SK-N-SH (cell line): ENCODE measurements around the gene KIFC3. TPM values are rescaled to one million over a fixed set of nuclear protein-coding genes. Genes with fewer than 3 reads are reported as not detected.

Experiments
- CTCF ChIA-PET: fragments of 300-600, 350-600 bp; formaldehyde crosslinking; extraction: SDS; loops from one replicate; lab custom pipeline; 2021; lab: Yijun Ruan, JAX
- POLR2A ChIA-PET: fragments of 350-600 bp; sonication (Branson Sonifier 250); formaldehyde crosslinking; extraction: SDS; loops from one replicate; lab custom pipeline; 2020; ENCODE audit warnings: antibody characterized with exemption, inconsistent platforms; lab: Yijun Ruan, JAX
- DNase-seq: peaks from one replicate; pipeline ENCODE4 v3.0.0; 2012
- H2AFZ ChIP-seq: fragments of 200-600 bp; sonication (generic); 2 replicates; pipeline ENCODE4 v1.8.1; 2016; ENCODE audit warnings: antibody characterized with exemption, mild to moderate bottlenecking, low read depth
- H3F3A ChIP-seq: fragments of 200-600 bp; sonication (generic); replicated peaks from 2 replicates; pipeline ENCODE3; 2016; ENCODE audit warnings: antibody characterized with exemption, mild to moderate bottlenecking; ENCODE audit not compliant: insufficient read depth
- H3K27ac ChIP-seq, 2 experiments: fragments of 200-500 bp in 1 of 2; fragments of 200-600 bp in 1 of 2; sonication (Bioruptor generic) in 1 of 2; sonication (generic), shearing (Covaris generic) in 1 of 2; 2 replicates each; pipeline versions ENCODE4 v1.5.1 to v1.6.1; 2014 to 2016; ENCODE audit warnings: low read depth in 2 of 2, inconsistent platforms in 1 of 2, low read length in 1 of 2, mild to moderate bottlenecking in 1 of 2, mixed read lengths in 1 of 2
- H3K27me3 ChIP-seq: fragments of 200-600 bp; sonication (generic), shearing (Covaris generic); 2 replicates; pipeline ENCODE4 v1.6.1; 2016; ENCODE audit warnings: mixed run types; ENCODE audit not compliant: insufficient read depth
- H3K36me3 ChIP-seq, 2 experiments: fragments of 200-500 bp in 1 of 2; fragments of 200-600 bp in 1 of 2; sonication (Bioruptor generic) in 1 of 2; sonication (generic) in 1 of 2; replicated peaks in 1 of 2; 2 replicates each; pipeline versions ENCODE3 to v1.5.1; 2014 to 2016; ENCODE audit warnings: low read length in 1 of 2, mild to moderate bottlenecking in 1 of 2; ENCODE audit not compliant: insufficient read depth in 2 of 2, control insufficient read depth in 1 of 2
- H3K4me1 ChIP-seq, 2 experiments: fragments of 200-500 bp in 1 of 2; fragments of 200-600 bp in 1 of 2; sonication (Bioruptor generic) in 1 of 2; sonication (generic), shearing (Covaris generic) in 1 of 2; 2 replicates each; pipeline versions ENCODE4 v1.5.1 to v1.6.1; 2014 to 2016; ENCODE audit warnings: low read depth in 1 of 2, low read length in 1 of 2, mixed run types in 1 of 2; ENCODE audit not compliant: insufficient read depth in 2 of 2, control insufficient read depth in 1 of 2
- H3K4me2 ChIP-seq: fragments of 200-600 bp; sonication (generic), shearing (Covaris generic); 2 replicates; pipeline ENCODE4 v1.6.1; 2017; ENCODE audit warnings: mixed run types
- H3K4me3 ChIP-seq, 2 experiments: fragments of 200-500 bp in 1 of 2; fragments of 200-600 bp in 1 of 2; sonication (Bioruptor generic) in 1 of 2; sonication (generic), shearing (Covaris generic) in 1 of 2; 2 replicates each; pipeline versions ENCODE4 v1.5.1 to v1.8.1; 2014 to 2016; ENCODE audit warnings: low read depth in 2 of 2, inconsistent platforms in 1 of 2, low read length in 1 of 2, mild to moderate bottlenecking in 1 of 2, mixed read lengths in 1 of 2, moderate library complexity in 1 of 2
- H3K79me2 ChIP-seq: fragments of 200-600 bp; sonication (generic); 2 replicates; pipeline ENCODE4 v1.8.1; 2017; ENCODE audit warnings: mild to moderate bottlenecking; ENCODE audit not compliant: insufficient read depth
- H3K9ac ChIP-seq: fragments of 200-600 bp; sonication (generic); 2 replicates; pipeline ENCODE4 v1.6.1; 2017; ENCODE audit warnings: mixed run types
- H3K9me2 ChIP-seq: fragments of 200-600 bp; sonication (generic); 2 replicates; pipeline ENCODE4 v1.6.1; 2017; ENCODE audit warnings: mixed run types
- H3K9me3 ChIP-seq: fragments of 200-600 bp; sonication (generic); 2 replicates; pipeline ENCODE4 v1.6.1; 2017; ENCODE audit warnings: mixed run types, mild to moderate bottlenecking, moderate library complexity
- H4K20me1 ChIP-seq: fragments of 200-600 bp; sonication (generic); 2 replicates; pipeline ENCODE4 v1.6.1; 2017; ENCODE audit warnings: mild to moderate bottlenecking, mixed run types; ENCODE audit not compliant: insufficient read depth
- CHD2 ChIP-seq: fragments of 150-350 bp; IDR thresholded peaks from 2 replicates; pipeline ENCODE4 v1.6.1; 2018; ENCODE audit warnings: low read length; ENCODE audit not compliant: partially characterized antibody
- EP300 ChIP-seq, 2 experiments: IDR thresholded peaks; 2 replicates each; pipeline versions ENCODE4 v1.4.0 to v1.6.1; 2012; ENCODE audit warnings: borderline replicate concordance in 1 of 2, low read depth in 1 of 2, low read length in 1 of 2
- EZH2phosphoT487 ChIP-seq: fragments of 200-600 bp; sonication (generic); IDR thresholded peaks from 2 replicates; pipeline ENCODE4 v1.6.1; 2017; ENCODE audit warnings: low read depth, mixed run types, mild to moderate bottlenecking, antibody characterized with exemption, moderate library complexity, borderline replicate concordance
- GABPA ChIP-seq: IDR thresholded peaks from 2 replicates; pipeline ENCODE4 v1.4.0; 2012; ENCODE audit warnings: low read depth, mild to moderate bottlenecking
- JUND ChIP-seq: IDR thresholded peaks from 2 replicates; pipeline ENCODE4 v1.4.0; 2012
- MXI1 ChIP-seq: IDR thresholded peaks from 2 replicates; pipeline ENCODE4 v1.6.1; 2012; ENCODE audit warnings: mild to moderate bottlenecking, low read depth, low read length, improper control_type of control experiment
- NRF1 ChIP-seq: IDR thresholded peaks from 2 replicates; pipeline ENCODE4 v1.6.1; 2012; ENCODE audit warnings: low read depth, mild to moderate bottlenecking, low read length
- RAD21 ChIP-seq: IDR thresholded peaks from 2 replicates; pipeline ENCODE4 v1.6.1; 2012; ENCODE audit warnings: mild to moderate bottlenecking, low read length
- RCOR1 ChIP-seq: fragments of 150-350 bp; IDR thresholded peaks from 2 replicates; pipeline ENCODE4 v1.6.1; 2017; ENCODE audit warnings: antibody characterized with exemption, low read length
- RFX5 ChIP-seq: IDR thresholded peaks from 2 replicates; pipeline ENCODE4 v1.6.1; 2012; ENCODE audit warnings: mild to moderate bottlenecking, improper control_type of control experiment, low read length
- SMC3 ChIP-seq: IDR thresholded peaks from 2 replicates; pipeline ENCODE4 v1.6.1; 2012; ENCODE audit warnings: low read depth, low read length, improper control_type of control experiment
- TEAD4 ChIP-seq: IDR thresholded peaks from 2 replicates; pipeline ENCODE4 v1.4.0; 2012; ENCODE audit warnings: mild to moderate bottlenecking, borderline replicate concordance; ENCODE audit not compliant: insufficient read depth
- WGBS: methylation state at CpG from one replicate; pipeline ENCODE4 v1.1.6; 2017; ENCODE audit warnings: low lambda C conversion rate; 5-methylcytosine and 5-hydroxymethylcytosine counted together
- polyA plus RNA-seq, 3 experiments: library from polyadenylated mRNA; depleted of rRNA; stranded (reverse); fragments of >200 nt; gene quantifications; 2 replicates each; pipeline ENCODE4 v1.2.3, GENCODE V29; 2012
- TF ChIP-seq, protein P1 (sequence below): fragments of 150-350 bp; IDR thresholded peaks from 2 replicates; pipeline ENCODE4 v1.6.1; 2017; ENCODE audit warnings: antibody characterized with exemption, low read length, low read depth, borderline replicate concordance
- TF ChIP-seq, protein P2 (sequence below): IDR thresholded peaks from 2 replicates; pipeline ENCODE4 v1.6.1; 2012; ENCODE audit warnings: mild to moderate bottlenecking, low read depth, low read length, moderate library complexity
- TF ChIP-seq, protein P3 (sequence below): IDR thresholded peaks from 2 replicates; pipeline ENCODE4; 2012
- TF ChIP-seq, protein P4 (sequence below): fragments of 200-600 bp; sonication (generic); IDR thresholded peaks from 2 replicates; pipeline ENCODE4 v1.6.1; 2017; ENCODE audit warnings: antibody characterized with exemption, mild to moderate bottlenecking, moderate library complexity
- TF ChIP-seq, protein P5 (sequence below): IDR thresholded peaks from 2 replicates; pipeline ENCODE4 v1.4.0; 2012; ENCODE audit warnings: low read depth

The KIFC3 gene
- polyA plus RNA-seq, 1 of the 3 experiments (the other 2 are of a cell fraction) = 65.4 TPM

DNA sequence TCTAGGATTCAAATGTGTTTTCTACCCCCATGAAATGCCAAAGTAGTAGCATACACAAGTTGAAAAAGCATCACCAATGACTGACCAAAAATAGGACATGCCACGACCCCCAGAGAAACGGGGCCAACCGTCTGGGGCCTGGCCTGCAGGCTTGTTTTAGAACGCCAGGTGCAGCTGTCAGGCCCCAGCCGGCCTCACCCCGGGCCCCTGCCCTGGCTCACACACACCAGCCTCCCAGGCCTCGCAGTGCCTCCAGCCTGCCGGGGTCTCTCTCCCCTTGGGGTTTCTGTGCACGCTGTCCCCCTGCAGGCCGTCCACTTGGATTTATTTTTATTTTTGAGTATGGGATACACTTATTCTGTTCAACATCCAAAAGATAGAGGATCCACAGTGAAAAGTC, 58.8 kb downstream of the KIFC3 start (continued):
- TF ChIP-seq TEAD4 (no peak), GABPA (no peak), RAD21 (no peak), CHD2 (no peak), RCOR1 (no peak), NRF1 (no peak)

DNA sequence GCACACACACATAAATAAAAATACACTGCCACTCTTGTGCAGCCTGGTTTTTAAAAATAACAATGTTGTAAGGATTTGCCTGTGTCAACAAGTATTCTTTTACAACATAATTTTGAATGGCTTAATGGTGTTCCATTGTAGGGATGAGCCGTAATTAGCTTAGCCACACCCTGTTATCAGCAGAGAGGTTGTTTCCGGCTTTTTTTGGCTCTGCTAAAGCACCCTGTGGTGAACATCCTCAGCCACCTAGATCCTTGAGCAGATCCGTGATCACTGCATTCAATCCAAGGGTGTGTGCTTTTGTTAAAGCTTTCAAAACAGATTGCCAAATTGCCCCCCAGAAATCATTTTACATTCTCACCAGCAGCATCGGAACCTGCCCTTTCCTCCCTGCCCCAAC, 59.7 kb downstream of the KIFC3 start:
- no peaks in the 10 kb centered on the region for H3K9me3 ChIP-seq
- no peak for DNase-seq
- no peaks in the 10 kb centered on the region for H4K20me1 ChIP-seq
- no peak overlapping the region for H3K4me2 ChIP-seq
- H3K27ac ChIP-seq = no peak overlapping the region
- H3K4me1 ChIP-seq = peaks cover 0 to under 1% of the 10 kb centered on the region in 2 experiments; a peak in 1 of 4 replicates
- H3K79me2 ChIP-seq = peaks cover 11% of the 10 kb centered on the region; the same call in 1 of the 2 replicates
- H3K9me2 ChIP-seq = no peaks in the 10 kb centered on the region
- H3F3A ChIP-seq = no peaks in the 10 kb centered on the region
- no peaks in the 10 kb centered on the region for H3K27me3 ChIP-seq
- peaks cover 0 to 11% of the 10 kb centered on the region in 2 experiments for H3K36me3 ChIP-seq
- CTCF ChIA-PET = interaction anchor here (2.0 to 3.6 kb wide), 2 partner anchors 15 to 166 kb away, joined by 6 to 19 read pairs; no protein-coding TSS in a partner anchor
- TF ChIP-seq, protein P1, sequence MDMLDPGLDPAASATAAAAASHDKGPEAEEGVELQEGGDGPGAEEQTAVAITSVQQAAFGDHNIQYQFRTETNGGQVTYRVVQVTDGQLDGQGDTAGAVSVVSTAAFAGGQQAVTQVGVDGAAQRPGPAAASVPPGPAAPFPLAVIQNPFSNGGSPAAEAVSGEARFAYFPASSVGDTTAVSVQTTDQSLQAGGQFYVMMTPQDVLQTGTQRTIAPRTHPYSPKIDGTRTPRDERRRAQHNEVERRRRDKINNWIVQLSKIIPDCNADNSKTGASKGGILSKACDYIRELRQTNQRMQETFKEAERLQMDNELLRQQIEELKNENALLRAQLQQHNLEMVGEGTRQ = no peak
- TF ChIP-seq GABPA = no peak
- TF ChIP-seq, protein P2, sequence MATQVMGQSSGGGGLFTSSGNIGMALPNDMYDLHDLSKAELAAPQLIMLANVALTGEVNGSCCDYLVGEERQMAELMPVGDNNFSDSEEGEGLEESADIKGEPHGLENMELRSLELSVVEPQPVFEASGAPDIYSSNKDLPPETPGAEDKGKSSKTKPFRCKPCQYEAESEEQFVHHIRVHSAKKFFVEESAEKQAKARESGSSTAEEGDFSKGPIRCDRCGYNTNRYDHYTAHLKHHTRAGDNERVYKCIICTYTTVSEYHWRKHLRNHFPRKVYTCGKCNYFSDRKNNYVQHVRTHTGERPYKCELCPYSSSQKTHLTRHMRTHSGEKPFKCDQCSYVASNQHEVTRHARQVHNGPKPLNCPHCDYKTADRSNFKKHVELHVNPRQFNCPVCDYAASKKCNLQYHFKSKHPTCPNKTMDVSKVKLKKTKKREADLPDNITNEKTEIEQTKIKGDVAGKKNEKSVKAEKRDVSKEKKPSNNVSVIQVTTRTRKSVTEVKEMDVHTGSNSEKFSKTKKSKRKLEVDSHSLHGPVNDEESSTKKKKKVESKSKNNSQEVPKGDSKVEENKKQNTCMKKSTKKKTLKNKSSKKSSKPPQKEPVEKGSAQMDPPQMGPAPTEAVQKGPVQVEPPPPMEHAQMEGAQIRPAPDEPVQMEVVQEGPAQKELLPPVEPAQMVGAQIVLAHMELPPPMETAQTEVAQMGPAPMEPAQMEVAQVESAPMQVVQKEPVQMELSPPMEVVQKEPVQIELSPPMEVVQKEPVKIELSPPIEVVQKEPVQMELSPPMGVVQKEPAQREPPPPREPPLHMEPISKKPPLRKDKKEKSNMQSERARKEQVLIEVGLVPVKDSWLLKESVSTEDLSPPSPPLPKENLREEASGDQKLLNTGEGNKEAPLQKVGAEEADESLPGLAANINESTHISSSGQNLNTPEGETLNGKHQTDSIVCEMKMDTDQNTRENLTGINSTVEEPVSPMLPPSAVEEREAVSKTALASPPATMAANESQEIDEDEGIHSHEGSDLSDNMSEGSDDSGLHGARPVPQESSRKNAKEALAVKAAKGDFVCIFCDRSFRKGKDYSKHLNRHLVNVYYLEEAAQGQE = no peak
- TF ChIP-seq, protein P3, sequence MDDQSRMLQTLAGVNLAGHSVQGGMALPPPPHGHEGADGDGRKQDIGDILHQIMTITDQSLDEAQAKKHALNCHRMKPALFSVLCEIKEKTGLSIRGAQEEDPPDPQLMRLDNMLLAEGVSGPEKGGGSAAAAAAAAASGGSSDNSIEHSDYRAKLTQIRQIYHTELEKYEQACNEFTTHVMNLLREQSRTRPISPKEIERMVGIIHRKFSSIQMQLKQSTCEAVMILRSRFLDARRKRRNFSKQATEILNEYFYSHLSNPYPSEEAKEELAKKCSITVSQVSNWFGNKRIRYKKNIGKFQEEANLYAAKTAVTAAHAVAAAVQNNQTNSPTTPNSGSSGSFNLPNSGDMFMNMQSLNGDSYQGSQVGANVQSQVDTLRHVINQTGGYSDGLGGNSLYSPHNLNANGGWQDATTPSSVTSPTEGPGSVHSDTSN = no peak
- no peak for TF ChIP-seq RCOR1
- TF ChIP-seq SMC3 = no peak
- TF ChIP-seq JUND = no peak
- TF ChIP-seq, protein P4, sequence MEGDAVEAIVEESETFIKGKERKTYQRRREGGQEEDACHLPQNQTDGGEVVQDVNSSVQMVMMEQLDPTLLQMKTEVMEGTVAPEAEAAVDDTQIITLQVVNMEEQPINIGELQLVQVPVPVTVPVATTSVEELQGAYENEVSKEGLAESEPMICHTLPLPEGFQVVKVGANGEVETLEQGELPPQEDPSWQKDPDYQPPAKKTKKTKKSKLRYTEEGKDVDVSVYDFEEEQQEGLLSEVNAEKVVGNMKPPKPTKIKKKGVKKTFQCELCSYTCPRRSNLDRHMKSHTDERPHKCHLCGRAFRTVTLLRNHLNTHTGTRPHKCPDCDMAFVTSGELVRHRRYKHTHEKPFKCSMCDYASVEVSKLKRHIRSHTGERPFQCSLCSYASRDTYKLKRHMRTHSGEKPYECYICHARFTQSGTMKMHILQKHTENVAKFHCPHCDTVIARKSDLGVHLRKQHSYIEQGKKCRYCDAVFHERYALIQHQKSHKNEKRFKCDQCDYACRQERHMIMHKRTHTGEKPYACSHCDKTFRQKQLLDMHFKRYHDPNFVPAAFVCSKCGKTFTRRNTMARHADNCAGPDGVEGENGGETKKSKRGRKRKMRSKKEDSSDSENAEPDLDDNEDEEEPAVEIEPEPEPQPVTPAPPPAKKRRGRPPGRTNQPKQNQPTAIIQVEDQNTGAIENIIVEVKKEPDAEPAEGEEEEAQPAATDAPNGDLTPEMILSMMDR = no peak
- no peak for TF ChIP-seq MXI1
- TF ChIP-seq, protein P5, sequence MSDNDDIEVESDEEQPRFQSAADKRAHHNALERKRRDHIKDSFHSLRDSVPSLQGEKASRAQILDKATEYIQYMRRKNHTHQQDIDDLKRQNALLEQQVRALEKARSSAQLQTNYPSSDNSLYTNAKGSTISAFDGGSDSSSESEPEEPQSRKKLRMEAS = no peak
- no peak for TF ChIP-seq RFX5
- no peak for TF ChIP-seq TEAD4
- no peak for TF ChIP-seq EZH2phosphoT487
- TF ChIP-seq EP300 (IDR thresholded peaks at IDR 0.05; ENCODE audit: borderline replicate concordance in 1 of 2, low read depth in 1 of 2, low read length in 1 of 2) = no peak
- POLR2A ChIA-PET = no interaction called here
- WGBS = 92% methylated on average over 4 of the region's 4 CpGs
- H3K4me3 ChIP-seq = no peak overlapping the region
- no peak overlapping the region for H3K9ac ChIP-seq
- H2AFZ ChIP-seq = no peak overlapping the region
